WTC11 (cell line): ENCODE results near the gene QSOX2.

ENCODE experiments used
- FOXJ3 ChIP-seq: sonication (generic); formaldehyde crosslinking; IDR thresholded peaks from 2 replicates; pipeline ENCODE4 v1.9.0; 2021; ENCODE audit warnings: missing genetic modification reagents, mild to moderate bottlenecking, borderline replicate concordance
- GABPB1 ChIP-seq: sonication (generic); formaldehyde crosslinking; IDR thresholded peaks from 2 replicates; pipeline ENCODE4 v1.8.1; 2023; ENCODE audit warnings: mild to moderate bottlenecking, missing genetic modification reagents
- NFYB ChIP-seq: sonication (generic); formaldehyde crosslinking; conservative IDR thresholded peaks from 2 replicates; pipeline ENCODE4 v1.8.0; 2022; ENCODE audit warnings: low read depth, missing genetic modification reagents
- ZNF138 ChIP-seq: sonication (generic); formaldehyde crosslinking; conservative IDR thresholded peaks from 2 replicates; pipeline ENCODE4 v1.8.1; 2022; ENCODE audit warnings: mild to moderate bottlenecking, moderate library complexity, missing genetic modification reagents
- ZNF232 ChIP-seq: sonication (generic); formaldehyde crosslinking; IDR thresholded peaks from 2 replicates; pipeline ENCODE4 v1.8.0; 2022; ENCODE audit warnings: mild to moderate bottlenecking, missing genetic modification reagents
- TF ChIP-seq, protein P1 (sequence below): fragments of 200-600 bp; IDR thresholded peaks from 2 replicates; pipeline ENCODE4 v1.8.0; 2022; ENCODE audit warnings: antibody characterized with exemption
- TF ChIP-seq, protein P2 (sequence below): sonication (generic); formaldehyde crosslinking; IDR thresholded peaks from 2 replicates; pipeline ENCODE4 v1.8.1; 2022; ENCODE audit warnings: missing genetic modification reagents, borderline replicate concordance
- TF ChIP-seq, protein P3 (sequence below): sonication (generic); formaldehyde crosslinking; IDR thresholded peaks from 2 replicates; pipeline ENCODE4 v1.8.1; 2022; ENCODE audit warnings: low read depth, missing genetic modification reagents, borderline replicate concordance
- TF ChIP-seq, protein P4 (sequence below): sonication (generic); formaldehyde crosslinking; IDR thresholded peaks from 2 replicates; pipeline ENCODE4 v1.8.0; 2022; ENCODE audit warnings: mild to moderate bottlenecking, missing genetic modification reagents
- TF ChIP-seq, protein P5 (sequence below): sonication (generic); formaldehyde crosslinking; IDR thresholded peaks from 2 replicates; pipeline ENCODE4 v1.8.0; 2022; ENCODE audit warnings: mild to moderate bottlenecking, missing genetic modification reagents
- TF ChIP-seq, protein P6 (sequence below): sonication (generic); formaldehyde crosslinking; IDR thresholded peaks from 2 replicates; pipeline ENCODE4 v1.8.0; 2022; ENCODE audit warnings: missing genetic modification reagents

DNA sequence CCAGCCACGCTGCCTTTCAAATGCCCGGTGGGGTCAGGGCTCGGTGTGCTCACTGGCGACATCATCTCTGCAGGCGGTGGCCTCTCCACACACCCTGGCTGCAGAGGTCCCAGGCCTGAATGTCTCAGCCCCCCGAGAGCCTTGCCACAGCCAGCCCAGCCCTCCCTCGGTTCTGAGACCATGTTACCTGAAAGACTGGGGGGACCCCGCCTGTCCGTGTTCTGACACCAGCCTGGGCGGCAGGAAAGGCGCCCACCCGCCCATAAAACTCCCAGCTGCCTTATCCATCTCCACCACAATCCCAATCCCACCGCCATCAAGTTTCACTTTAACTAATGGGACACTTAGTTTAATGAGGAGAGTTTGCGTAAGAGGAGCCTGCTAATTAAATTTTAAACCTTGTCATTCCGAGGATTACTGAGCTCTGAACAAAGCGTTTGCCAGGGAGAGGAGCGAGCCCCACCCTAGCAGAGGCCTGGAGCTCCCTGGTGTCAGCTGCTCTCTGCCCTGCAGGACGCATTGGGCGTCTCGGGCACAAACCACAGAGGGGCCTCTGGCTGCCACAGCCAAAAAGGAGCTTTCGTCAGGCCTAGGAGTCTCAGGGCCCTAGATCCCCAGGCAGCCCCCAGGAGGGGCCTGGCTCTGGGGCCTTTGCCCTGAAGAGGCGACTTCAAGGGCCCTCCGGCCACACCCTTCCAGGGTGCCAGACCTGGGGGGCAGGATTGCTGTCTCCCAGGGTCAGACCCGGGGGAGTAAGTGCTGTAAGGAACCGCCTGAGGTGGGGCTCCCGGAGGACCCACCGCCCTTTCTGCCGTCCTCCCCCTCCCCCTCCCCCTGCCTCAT lies 56.0 kb downstream of the QSOX2 start:
- TF ChIP-seq, protein P1, sequence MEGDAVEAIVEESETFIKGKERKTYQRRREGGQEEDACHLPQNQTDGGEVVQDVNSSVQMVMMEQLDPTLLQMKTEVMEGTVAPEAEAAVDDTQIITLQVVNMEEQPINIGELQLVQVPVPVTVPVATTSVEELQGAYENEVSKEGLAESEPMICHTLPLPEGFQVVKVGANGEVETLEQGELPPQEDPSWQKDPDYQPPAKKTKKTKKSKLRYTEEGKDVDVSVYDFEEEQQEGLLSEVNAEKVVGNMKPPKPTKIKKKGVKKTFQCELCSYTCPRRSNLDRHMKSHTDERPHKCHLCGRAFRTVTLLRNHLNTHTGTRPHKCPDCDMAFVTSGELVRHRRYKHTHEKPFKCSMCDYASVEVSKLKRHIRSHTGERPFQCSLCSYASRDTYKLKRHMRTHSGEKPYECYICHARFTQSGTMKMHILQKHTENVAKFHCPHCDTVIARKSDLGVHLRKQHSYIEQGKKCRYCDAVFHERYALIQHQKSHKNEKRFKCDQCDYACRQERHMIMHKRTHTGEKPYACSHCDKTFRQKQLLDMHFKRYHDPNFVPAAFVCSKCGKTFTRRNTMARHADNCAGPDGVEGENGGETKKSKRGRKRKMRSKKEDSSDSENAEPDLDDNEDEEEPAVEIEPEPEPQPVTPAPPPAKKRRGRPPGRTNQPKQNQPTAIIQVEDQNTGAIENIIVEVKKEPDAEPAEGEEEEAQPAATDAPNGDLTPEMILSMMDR = no peak
- TF ChIP-seq FOXJ3 (CRISPR knock-in tag) = no peak
- TF ChIP-seq, protein P2, sequence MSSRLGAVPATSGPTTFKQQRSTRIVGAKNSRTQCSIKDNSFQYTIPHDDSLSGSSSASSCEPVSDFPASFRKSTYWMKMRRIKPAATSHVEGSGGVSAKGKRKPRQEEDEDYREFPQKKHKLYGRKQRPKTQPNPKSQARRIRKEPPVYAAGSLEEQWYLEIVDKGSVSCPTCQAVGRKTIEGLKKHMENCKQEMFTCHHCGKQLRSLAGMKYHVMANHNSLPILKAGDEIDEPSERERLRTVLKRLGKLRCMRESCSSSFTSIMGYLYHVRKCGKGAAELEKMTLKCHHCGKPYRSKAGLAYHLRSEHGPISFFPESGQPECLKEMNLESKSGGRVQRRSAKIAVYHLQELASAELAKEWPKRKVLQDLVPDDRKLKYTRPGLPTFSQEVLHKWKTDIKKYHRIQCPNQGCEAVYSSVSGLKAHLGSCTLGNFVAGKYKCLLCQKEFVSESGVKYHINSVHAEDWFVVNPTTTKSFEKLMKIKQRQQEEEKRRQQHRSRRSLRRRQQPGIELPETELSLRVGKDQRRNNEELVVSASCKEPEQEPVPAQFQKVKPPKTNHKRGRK (CRISPR knock-in tag) = no peak
- TF ChIP-seq, protein P3, sequence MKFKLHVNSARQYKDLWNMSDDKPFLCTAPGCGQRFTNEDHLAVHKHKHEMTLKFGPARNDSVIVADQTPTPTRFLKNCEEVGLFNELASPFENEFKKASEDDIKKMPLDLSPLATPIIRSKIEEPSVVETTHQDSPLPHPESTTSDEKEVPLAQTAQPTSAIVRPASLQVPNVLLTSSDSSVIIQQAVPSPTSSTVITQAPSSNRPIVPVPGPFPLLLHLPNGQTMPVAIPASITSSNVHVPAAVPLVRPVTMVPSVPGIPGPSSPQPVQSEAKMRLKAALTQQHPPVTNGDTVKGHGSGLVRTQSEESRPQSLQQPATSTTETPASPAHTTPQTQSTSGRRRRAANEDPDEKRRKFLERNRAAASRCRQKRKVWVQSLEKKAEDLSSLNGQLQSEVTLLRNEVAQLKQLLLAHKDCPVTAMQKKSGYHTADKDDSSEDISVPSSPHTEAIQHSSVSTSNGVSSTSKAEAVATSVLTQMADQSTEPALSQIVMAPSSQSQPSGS (CRISPR knock-in tag) = no peak
- TF ChIP-seq NFYB (CRISPR knock-in tag) = no peak
- TF ChIP-seq ZNF138 (CRISPR knock-in tag) = no peak
- TF ChIP-seq, protein P4, sequence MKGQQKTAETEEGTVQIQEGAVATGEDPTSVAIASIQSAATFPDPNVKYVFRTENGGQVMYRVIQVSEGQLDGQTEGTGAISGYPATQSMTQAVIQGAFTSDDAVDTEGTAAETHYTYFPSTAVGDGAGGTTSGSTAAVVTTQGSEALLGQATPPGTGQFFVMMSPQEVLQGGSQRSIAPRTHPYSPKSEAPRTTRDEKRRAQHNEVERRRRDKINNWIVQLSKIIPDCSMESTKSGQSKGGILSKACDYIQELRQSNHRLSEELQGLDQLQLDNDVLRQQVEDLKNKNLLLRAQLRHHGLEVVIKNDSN (CRISPR knock-in tag) = no peak
- TF ChIP-seq GABPB1 (CRISPR knock-in tag) = no peak
- TF ChIP-seq, protein P5, sequence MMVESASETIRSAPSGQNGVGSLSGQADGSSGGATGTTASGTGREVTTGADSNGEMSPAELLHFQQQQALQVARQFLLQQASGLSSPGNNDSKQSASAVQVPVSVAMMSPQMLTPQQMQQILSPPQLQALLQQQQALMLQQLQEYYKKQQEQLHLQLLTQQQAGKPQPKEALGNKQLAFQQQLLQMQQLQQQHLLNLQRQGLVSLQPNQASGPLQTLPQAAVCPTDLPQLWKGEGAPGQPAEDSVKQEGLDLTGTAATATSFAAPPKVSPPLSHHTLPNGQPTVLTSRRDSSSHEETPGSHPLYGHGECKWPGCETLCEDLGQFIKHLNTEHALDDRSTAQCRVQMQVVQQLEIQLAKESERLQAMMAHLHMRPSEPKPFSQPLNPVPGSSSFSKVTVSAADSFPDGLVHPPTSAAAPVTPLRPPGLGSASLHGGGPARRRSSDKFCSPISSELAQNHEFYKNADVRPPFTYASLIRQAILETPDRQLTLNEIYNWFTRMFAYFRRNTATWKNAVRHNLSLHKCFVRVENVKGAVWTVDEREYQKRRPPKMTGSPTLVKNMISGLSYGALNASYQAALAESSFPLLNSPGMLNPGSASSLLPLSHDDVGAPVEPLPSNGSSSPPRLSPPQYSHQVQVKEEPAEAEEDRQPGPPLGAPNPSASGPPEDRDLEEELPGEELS = no peak
- no peak for TF ChIP-seq ZNF232 (CRISPR knock-in tag)
- TF ChIP-seq, protein P6, sequence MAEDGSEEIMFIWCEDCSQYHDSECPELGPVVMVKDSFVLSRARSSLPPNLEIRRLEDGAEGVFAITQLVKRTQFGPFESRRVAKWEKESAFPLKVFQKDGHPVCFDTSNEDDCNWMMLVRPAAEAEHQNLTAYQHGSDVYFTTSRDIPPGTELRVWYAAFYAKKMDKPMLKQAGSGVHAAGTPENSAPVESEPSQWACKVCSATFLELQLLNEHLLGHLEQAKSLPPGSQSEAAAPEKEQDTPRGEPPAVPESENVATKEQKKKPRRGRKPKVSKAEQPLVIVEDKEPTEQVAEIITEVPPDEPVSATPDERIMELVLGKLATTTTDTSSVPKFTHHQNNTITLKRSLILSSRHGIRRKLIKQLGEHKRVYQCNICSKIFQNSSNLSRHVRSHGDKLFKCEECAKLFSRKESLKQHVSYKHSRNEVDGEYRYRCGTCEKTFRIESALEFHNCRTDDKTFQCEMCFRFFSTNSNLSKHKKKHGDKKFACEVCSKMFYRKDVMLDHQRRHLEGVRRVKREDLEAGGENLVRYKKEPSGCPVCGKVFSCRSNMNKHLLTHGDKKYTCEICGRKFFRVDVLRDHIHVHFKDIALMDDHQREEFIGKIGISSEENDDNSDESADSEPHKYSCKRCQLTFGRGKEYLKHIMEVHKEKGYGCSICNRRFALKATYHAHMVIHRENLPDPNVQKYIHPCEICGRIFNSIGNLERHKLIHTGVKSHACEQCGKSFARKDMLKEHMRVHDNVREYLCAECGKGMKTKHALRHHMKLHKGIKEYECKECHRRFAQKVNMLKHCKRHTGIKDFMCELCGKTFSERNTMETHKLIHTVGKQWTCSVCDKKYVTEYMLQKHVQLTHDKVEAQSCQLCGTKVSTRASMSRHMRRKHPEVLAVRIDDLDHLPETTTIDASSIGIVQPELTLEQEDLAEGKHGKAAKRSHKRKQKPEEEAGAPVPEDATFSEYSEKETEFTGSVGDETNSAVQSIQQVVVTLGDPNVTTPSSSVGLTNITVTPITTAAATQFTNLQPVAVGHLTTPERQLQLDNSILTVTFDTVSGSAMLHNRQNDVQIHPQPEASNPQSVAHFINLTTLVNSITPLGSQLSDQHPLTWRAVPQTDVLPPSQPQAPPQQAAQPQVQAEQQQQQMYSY (CRISPR knock-in tag) = no peak
